ENCODE results near the gene BAD. TPM values are rescaled to one million over a fixed set of nuclear protein-coding genes. Genes with fewer than 3 reads are reported as not detected.
A peak's percentile ranks its signal among the peaks of the same experiment; 100 is the strongest.

BAD gene
- total RNA-seq, 2 donors from 2014 or later: 120 to 122 TPM

DNA sequence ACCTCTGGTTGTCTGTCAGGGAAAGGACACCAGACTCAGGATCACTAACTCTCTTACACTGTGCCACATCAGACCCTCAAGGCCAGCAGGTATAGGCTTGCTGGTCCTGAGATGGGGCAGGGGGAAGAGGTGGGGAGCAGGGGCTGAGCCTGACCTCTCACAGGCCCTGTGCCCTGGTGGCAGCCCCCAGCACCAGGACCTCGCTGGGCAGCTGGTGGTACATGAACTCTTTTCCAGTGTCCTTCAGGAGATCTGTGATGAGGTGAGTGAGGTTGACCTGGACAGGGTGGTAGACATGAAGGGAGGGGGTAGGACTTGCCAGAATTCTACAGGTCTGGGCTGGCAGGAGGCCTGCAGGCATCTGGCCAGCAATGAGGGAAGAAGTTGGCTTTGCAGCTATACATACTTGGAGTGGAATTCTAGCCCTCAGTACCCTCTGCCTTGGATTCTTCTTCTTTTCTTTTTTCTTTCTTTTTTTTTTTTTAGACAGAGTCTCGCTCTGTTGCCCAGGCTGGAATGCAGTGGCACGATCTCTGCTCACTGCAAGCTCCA lies 57.0 kb downstream of the BAD start:
- Histone ChIP-seq H3K4me1 (peaks cover 0 to 62% of the 10 kb centered on the region in 2 donors), H3K9me3 (no peaks in the 10 kb centered on the region), H3K4me3 (peak overlapping the region; percentile 85 to 89), H3K36me3 (peaks cover 5% of the 10 kb centered on the region), H3K27ac (peak overlapping the region; percentile 91 to 97), H3K27me3 (no peaks in the 10 kb centered on the region)
- DNase-seq (ENCODE audit: low spot score): no peak
- TF ChIP-seq, protein P1, sequence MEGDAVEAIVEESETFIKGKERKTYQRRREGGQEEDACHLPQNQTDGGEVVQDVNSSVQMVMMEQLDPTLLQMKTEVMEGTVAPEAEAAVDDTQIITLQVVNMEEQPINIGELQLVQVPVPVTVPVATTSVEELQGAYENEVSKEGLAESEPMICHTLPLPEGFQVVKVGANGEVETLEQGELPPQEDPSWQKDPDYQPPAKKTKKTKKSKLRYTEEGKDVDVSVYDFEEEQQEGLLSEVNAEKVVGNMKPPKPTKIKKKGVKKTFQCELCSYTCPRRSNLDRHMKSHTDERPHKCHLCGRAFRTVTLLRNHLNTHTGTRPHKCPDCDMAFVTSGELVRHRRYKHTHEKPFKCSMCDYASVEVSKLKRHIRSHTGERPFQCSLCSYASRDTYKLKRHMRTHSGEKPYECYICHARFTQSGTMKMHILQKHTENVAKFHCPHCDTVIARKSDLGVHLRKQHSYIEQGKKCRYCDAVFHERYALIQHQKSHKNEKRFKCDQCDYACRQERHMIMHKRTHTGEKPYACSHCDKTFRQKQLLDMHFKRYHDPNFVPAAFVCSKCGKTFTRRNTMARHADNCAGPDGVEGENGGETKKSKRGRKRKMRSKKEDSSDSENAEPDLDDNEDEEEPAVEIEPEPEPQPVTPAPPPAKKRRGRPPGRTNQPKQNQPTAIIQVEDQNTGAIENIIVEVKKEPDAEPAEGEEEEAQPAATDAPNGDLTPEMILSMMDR (IDR thresholded peaks at IDR 0.05): no peak

DNA sequence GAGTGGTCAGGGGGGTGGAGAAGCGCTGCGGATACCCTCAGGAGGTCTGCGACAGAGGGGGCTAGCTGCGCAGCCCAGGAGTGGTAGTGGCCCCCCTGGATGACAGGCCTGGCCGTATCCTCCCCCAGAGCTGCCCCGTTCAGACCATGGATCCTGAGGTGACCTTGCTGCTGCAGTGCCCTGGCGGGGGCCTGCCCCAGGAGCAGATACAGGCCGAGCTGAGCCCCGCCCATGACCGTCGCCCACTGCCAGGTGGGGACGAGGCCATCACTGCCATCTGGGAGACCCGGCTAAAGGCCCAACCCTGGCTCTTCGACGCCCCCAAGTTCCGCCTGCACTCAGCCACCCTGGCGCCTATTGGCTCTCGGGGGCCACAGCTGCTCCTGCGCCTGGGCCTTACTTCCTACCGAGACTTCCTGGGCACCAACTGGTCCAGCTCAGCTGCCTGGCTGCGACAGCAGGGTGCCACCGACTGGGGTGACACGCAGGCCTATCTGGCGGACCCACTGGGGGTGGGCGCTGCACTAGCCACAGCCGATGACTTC lies 57.9 kb downstream of the BAD start:
- DNase-seq (ENCODE audit: low spot score): no peak
- H3K4me1 ChIP-seq: peaks cover 0 to 53% of the 10 kb centered on the region in 2 donors

DNA sequence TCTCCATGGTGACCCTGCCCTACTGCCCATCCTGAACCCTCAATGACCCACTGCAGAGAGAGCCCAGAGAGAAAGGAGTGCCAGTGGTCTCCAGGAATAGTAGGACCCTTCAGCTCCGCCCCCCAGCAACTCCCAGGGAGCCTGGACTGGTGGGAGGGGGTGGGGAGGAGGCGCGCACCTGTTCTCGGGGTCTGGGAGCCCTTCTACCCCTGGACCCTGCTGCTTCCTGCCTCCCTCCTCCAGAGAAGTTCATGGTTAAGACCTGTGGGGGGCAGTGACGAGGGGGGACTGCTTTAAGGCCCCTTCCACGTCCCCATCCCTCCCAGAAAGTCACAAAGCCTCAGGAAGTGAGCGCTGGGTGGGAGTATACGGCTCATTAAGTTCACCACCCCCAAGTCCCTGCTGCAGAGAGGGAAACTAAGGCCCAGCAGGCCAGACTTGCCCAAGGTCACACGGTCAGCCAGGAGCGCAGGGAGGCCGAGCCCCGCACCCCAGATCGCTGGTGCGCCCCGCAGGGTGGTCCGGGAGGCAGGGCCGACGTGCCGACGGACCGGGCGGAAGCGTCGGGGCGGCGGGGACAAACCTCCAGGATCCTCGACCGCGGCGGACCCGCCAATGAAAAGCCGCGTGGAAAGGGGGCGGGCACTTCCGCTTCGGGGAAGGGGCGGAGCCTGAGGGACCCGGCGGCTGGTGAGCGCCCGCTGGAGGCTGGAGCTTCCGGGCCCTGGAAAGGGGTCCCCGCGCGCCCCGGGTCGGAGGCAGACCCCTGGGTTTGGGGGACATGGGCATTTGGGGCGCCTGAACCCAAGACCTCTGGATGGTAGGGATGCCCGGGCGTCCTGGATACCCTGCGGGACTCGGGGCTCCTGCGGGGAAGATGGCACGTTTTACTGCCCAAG lies 58.6 kb downstream of the BAD start, which contains the start of the genes NUDT22 and TRPT1:
TSS of gene NUDT22 (plus strand) at position 667 of the 899 bp plus-strand sequence. CDS start 379 bp downstream, outside the sequence.
TSS of gene TRPT1 (minus strand) at position 579 of the 899 bp plus-strand sequence. CDS start at position 253, 326 bp downstream.
- TF ChIP-seq, protein P1 (IDR thresholded peaks at IDR 0.05): peak in 1 of 2 donors; percentile 50
- no peaks in the 10 kb centered on the region for H3K9me3 ChIP-seq
- peaks cover 8% of the 10 kb centered on the region for H3K36me3 ChIP-seq
- no peaks in the 10 kb centered on the region for H3K27me3 ChIP-seq
- peak within 1 kb of the TSS; percentile 85 to 89 for H3K4me3 ChIP-seq
- peak; percentile 93 for DNase-seq (ENCODE audit: low spot score)
- peak within 1 kb of the TSS; percentile 91 to 97 for H3K27ac ChIP-seq
- H3K4me1 ChIP-seq: peaks cover 0 to 46% of the 10 kb centered on the region in 2 donors

More for the DNA sequence above, 57.9 kb downstream of the BAD start:
- TF ChIP-seq, protein P1 (IDR thresholded peaks at IDR 0.05): no peak
- H3K36me3 ChIP-seq: peaks cover 5% of the 10 kb centered on the region
- no peaks in the 10 kb centered on the region for H3K9me3 ChIP-seq
- peak overlapping the region; percentile 85 to 89 for H3K4me3 ChIP-seq
- H3K27me3 ChIP-seq: no peaks in the 10 kb centered on the region
- H3K27ac ChIP-seq: peak overlapping the region; percentile 91 to 97

DNA sequence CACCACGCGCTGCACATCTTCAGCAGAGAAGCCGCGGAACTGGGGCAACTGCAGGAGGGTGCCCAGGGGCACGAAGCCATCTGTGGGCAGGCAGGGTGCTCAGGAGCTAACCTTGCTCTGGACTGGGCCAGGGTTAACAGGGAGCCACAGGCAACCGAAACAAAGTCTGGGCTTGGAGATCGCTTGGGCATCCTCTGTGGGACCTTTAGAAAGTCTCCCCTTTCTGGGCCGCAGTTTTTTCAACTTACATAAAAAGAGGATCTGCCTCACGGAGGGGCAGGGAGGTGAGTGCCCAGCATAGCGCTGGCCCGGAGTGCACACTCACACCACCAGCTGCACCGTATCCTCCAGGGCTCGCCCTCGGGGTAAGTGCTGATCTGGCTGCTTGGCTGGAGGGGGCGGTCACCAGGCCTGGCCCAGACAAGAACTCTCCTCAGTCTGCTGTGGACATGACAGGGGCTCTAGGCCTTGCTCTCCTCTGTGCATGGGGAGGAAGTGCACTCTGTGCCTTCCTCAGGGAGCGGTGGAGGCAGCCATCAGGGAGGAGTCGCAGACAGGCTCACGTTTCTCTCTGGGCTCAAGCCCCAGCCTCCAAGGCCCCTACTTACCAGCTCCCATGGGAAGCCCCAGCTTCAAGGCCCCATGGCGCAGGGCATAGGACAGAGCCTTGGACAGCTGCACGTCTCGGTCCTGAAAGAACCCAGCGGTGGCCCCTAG lies 59.4 kb downstream of the BAD start:
- Histone ChIP-seq H3K4me1 (peaks cover 0 to 43% of the 10 kb centered on the region in 2 donors), H3K36me3 (peaks cover 16% of the 10 kb centered on the region), H3K27me3 (no peaks in the 10 kb centered on the region), H3K9me3 (no peaks in the 10 kb centered on the region), H3K27ac (peak overlapping the region; percentile 91 to 97), H3K4me3 (peak overlapping the region; percentile 85 to 89)
- TF ChIP-seq, protein P1 (IDR thresholded peaks at IDR 0.05): no peak
- no peak for DNase-seq (ENCODE audit: low spot score)

DNA sequence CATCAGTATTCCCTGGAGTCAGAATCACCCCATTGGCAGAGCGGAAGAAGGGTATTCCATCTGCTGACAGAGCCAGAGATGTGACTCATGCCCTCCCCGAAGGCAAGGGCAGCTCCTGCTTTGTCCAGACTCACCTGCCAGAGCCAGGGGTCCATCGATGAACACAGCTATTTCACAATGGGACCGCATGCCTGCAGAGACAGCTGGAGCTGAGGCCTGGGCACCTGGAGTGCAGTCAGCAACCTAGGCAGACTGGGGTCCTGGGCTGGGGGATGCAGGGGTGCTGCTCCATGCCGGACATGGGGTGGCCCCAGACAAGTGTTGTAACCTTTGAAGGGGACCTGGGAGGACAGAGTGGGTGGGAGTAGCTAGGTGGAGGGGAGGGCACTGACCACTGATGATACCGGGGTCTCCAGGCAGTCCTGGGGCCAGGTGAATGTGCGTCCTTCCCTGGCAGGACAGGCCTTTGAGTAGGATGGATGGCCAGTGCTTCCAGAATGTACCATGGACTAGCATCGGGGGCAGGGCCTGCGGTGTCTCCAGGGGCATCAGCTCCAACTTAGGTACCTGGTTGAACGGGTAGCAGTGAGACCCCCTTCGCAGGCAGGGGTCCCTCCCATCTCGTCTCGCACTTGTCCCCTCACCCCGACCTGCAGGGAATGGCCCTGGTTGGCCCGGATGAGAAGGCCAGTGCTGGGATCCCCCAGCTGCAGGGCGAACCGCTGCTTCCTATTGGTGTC lies 60.1 kb downstream of the BAD start:
- DNase-seq (ENCODE audit: low spot score): no peak
- Histone ChIP-seq H3K4me3 (no peak overlapping the region), H3K27me3 (no peaks in the 10 kb centered on the region), H3K27ac (no peak overlapping the region), H3K36me3 (peaks cover 17% of the 10 kb centered on the region), H3K9me3 (no peaks in the 10 kb centered on the region), H3K4me1 (peaks cover 0 to 35% of the 10 kb centered on the region in 2 donors)
- TF ChIP-seq, protein P1 (IDR thresholded peaks at IDR 0.05): no peak

Data from right atrium auricular region (tissue), 2 donors.